Measurements from ENCODE around the gene ITGB1BP1. TPM values are rescaled to one million over a fixed set of nuclear protein-coding genes. Genes with fewer than 3 reads are reported as not detected.

ITGB1BP1 gene
- total and polyA plus RNA-seq, 2 of the 13 experiments (the other 11 are each of a cell fraction or from before 2014, with no cell fraction given), result 106 to 108 TPM

GRCh38 chr2:9423922-9424272 is 569 bp upstream of the ITGB1BP1 start (continued):
- TF ChIP-seq, protein P1, sequence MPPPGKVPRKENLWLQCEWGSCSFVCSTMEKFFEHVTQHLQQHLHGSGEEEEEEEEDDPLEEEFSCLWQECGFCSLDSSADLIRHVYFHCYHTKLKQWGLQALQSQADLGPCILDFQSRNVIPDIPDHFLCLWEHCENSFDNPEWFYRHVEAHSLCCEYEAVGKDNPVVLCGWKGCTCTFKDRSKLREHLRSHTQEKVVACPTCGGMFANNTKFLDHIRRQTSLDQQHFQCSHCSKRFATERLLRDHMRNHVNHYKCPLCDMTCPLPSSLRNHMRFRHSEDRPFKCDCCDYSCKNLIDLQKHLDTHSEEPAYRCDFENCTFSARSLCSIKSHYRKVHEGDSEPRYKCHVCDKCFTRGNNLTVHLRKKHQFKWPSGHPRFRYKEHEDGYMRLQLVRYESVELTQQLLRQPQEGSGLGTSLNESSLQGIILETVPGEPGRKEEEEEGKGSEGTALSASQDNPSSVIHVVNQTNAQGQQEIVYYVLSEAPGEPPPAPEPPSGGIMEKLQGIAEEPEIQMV (CRISPR knock-in tag; IDR thresholded peaks at IDR 0.05; ENCODE audit: low read depth), result no peak
- TF ChIP-seq ZNF607 (CRISPR knock-in tag; IDR thresholded peaks at IDR 0.05; ENCODE audit: borderline replicate concordance) (no peak), ZNF614 (CRISPR knock-in tag; IDR thresholded peaks at IDR 0.05; ENCODE audit: borderline replicate concordance) (no peak)

DNA sequence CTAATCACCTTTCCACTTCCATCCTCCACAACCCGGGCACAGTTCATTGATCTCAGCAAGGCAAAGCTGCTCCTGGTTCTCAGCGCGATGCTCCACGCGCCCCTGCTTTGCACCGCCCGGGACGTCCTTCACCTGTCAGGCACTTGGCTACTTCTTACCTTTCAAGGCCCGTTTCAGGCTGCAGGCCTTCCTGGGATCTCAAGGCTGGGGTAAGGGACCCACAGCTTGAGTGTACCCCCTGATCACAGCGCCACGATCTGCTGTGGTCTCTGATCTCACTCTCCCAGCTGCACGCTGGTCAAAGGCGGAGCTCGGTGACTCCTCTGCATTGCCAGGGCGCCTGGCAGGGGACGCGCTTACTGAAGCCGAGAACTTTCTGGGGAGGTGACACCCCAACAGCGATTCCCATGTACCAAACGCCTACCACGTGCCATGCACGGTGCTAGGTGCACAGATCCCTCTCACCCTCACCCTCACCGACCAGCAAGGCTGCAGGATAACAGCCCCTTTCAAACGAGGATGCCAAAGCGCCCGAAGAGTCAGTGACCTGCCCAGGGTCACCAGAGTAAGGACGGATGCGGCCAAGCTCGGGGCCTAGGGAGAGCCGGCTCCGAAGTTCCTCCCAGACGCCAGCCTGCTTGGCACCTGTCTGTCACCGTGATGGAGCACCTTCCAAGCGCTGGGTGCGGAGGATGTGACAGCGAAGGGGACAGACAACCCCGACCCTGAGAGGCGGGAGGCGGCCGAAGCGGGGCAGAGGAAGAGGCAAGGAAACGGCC is 818 bp downstream of the ITGB1BP1 start:
- no peaks in the 10 kb centered on the region for H4K20me1 ChIP-seq (ENCODE audit: insufficient read depth, low read length)
- no peaks in the 10 kb centered on the region; a peak in 1 of 5 replicates for H3K27me3 ChIP-seq (ENCODE audit: control insufficient read depth in 1 of 2, insufficient read depth in 2 of 2, low read length in 2 of 2)
- H3K36me3 ChIP-seq (replicated peaks in 1 of 2; ENCODE audit: control insufficient read depth in 1 of 2, insufficient read depth in 2 of 2, low read length in 2 of 2), result peaks cover 0 to 8% of the 10 kb centered on the region in 2 experiments; a peak in 3 of 5 replicates
- no peaks in the 10 kb centered on the region for H3K9me3 ChIP-seq (ENCODE audit: low read length)
- H3K79me2 ChIP-seq (ENCODE audit: insufficient read depth, low read length), result peaks cover 57% of the 10 kb centered on the region
- peak; percentile 47 for DNase-seq (ENCODE audit: low spot score)
- intact Hi-C loops (cut with micrococcal nuclease; ENCODE audit: unreplicated experiment) (loop anchor here (1.0 to 5.0 kb wide), 4 partner anchors 35 to 279 kb away; partner anchors contain the start of gene ADAM17), in situ Hi-C loops (cut with HindIII; ENCODE audit: extremely low pct_ligation_motif_present, low pct_unique_long_range_greater_than_20kb) (loop anchor here (5.0 kb wide), 1 partner anchor 35 kb away; no protein-coding TSS in a partner anchor)
- H3K27ac ChIP-seq (ENCODE audit: extremely low read length, insufficient read depth, low read length), result peak overlapping the region; percentile 48
- ChIA-PET POLR2A (interaction anchor here (0.9 to 3.1 kb wide), 15 partner anchors 9 to 255 kb away, joined by 3 to 44 read pairs (median 5); partner anchors contain the start of genes IAH1 and YWHAQ), CTCF (ENCODE audit: low intra/inter-chr PET ratio, low total read pairs) (no interaction called here)
- WGBS (ENCODE audit: low lambda C conversion rate), result 1% methylated on average over 28 of the region's 42 CpGs
- peak overlapping the region; percentile 80 to 97 (median 86) for H3K4me3 ChIP-seq (replicated peaks in 1 of 3; ENCODE audit: insufficient read depth in 1 of 3, low read depth in 2 of 3, low read length in 3 of 3)
- BruUV-seq (replicated peaks), result TSS peak; percentile 43
- peak; percentile 63 for ATAC-seq
- H2AFZ ChIP-seq (ENCODE audit: low read length), result peak overlapping the region; percentile 0
- H3K4me2 ChIP-seq (ENCODE audit: low read depth, low read length), result peak overlapping the region; percentile 93
- H3K4me1 ChIP-seq (ENCODE audit: insufficient read depth, low read length), result peaks cover 58% of the 10 kb centered on the region
- peak overlapping the region; percentile 93 for H3K9ac ChIP-seq (ENCODE audit: insufficient read depth, low read depth, low read length)
- FAIRE-seq, result no peak
- TF ChIP-seq, protein P2, sequence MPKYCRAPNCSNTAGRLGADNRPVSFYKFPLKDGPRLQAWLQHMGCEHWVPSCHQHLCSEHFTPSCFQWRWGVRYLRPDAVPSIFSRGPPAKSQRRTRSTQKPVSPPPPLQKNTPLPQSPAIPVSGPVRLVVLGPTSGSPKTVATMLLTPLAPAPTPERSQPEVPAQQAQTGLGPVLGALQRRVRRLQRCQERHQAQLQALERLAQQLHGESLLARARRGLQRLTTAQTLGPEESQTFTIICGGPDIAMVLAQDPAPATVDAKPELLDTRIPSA (CRISPR knock-in tag; IDR thresholded peaks at IDR 0.05; ENCODE audit: borderline replicate concordance), result no peak
- TF ChIP-seq DZIP1 (CRISPR knock-in tag; IDR thresholded peaks at IDR 0.05), result no peak; the same call in 1 of the 2 replicates
- no peak for TF ChIP-seq SKI (IDR thresholded peaks at IDR 0.05; ENCODE audit: partially characterized antibody)
- TF ChIP-seq ATF4 (CRISPR knock-in tag; IDR thresholded peaks at IDR 0.05), result no peak
- TF ChIP-seq GATAD1 (CRISPR knock-in tag; IDR thresholded peaks at IDR 0.05), result no peak; the same call in 1 of the 2 replicates
- TF ChIP-seq SIN3A (IDR thresholded peaks at IDR 0.05; ENCODE audit: borderline replicate concordance, low read depth, low read length), result peak; percentile 22; the same call in 1 of the 2 replicates
- peak; percentile 52 for TF ChIP-seq KDM2A (CRISPR knock-in tag; IDR thresholded peaks at IDR 0.05; ENCODE audit: borderline replicate concordance, low read depth)
- TF ChIP-seq GTF2F1 (IDR thresholded peaks at IDR 0.05; ENCODE audit: low read length), result no peak
- TF ChIP-seq FOSL2 (CRISPR knock-in tag; IDR thresholded peaks at IDR 0.05), result no peak
- no peak for TF ChIP-seq REXO4 (CRISPR knock-in tag; IDR thresholded peaks at IDR 0.05; ENCODE audit: borderline replicate concordance)
- peak; percentile 7; the same call in 1 of the 2 replicates for TF ChIP-seq ZNF547 (CRISPR knock-in tag; IDR thresholded peaks at IDR 0.05)
- 0 out of 2 replicates have a peak, but pooled peaks have one; percentile 77 for TF ChIP-seq ZNF441 (CRISPR knock-in tag; IDR thresholded peaks at IDR 0.05; ENCODE audit: borderline replicate concordance)

Data from HepG2 (cell line).